ENCODE results near the gene P2RY2. TPM values are rescaled to one million over a fixed set of nuclear protein-coding genes. Genes with fewer than 3 reads are reported as not detected.

Gene P2RY2
- total and polyA plus RNA-seq, 9 of the 15 experiments (the other 6 are each of a cell fraction or from before 2014, with no cell fraction given), result not detected

- TF ChIP-seq GATAD2B (IDR thresholded peaks at IDR 0.05; ENCODE audit: borderline replicate concordance), result no peak
Measured at GRCh38 chr11:73234471-73235181, 16.5 kb downstream of the P2RY2 start (continued).

GRCh38 chr11:73235236-73235786 is 17.2 kb downstream of the P2RY2 start:
- no peak overlapping the region; a peak in 1 of 4 replicates for H3K9ac ChIP-seq (ENCODE audit: insufficient read depth in 1 of 2, low read depth in 2 of 2, low read length in 2 of 2)
- intact Hi-C loops (cut with micrococcal nuclease), result no loop called here
- in situ Hi-C loops (cut with MboI), result loop anchor here (5.0 kb wide), 2 partner anchors 48 to 508 kb away; no protein-coding TSS in a partner anchor
- H3K36me3 ChIP-seq (ENCODE audit: control insufficient read depth, insufficient read depth, low read length), result no peaks in the 10 kb centered on the region
- H3K9me1 ChIP-seq (ENCODE audit: control insufficient read depth, insufficient read depth, low read length), result no peaks in the 10 kb centered on the region
- DNase-seq (ENCODE audit: extremely low read depth in 1 of 4, low spot score in 3 of 4), result no peak
- no peak overlapping the region for H3K27ac ChIP-seq (ENCODE audit: extremely low read depth, low read depth, low read length)
- ATAC-seq, result no peak
- no peak overlapping the region for H3K4me2 ChIP-seq (ENCODE audit: insufficient read depth, low read length)
- WGBS (ENCODE audit: insufficient coverage, low coverage, missing lambda C conversion rate), result 29% methylated on average over 8 of the region's 8 CpGs
- no peak overlapping the region for H3K4me3 ChIP-seq
- H3K9me3 ChIP-seq (replicated peaks; ENCODE audit: control insufficient read depth, insufficient read depth, low read depth, low read length), result no peaks in the 10 kb centered on the region
- peaks cover 6 to 57% of the 10 kb centered on the region in 2 experiments; a peak in 3 of 5 replicates for H3K27me3 ChIP-seq (ENCODE audit: control insufficient read depth in 2 of 2, insufficient read depth in 2 of 2, low read length in 2 of 2)
- POLR2A ChIA-PET, result interaction anchor here (0.8 kb wide), 1 partner anchor 18 kb away, joined by 3 read pairs; no protein-coding TSS in a partner anchor
- FAIRE-seq, result no peak
- H2AFZ ChIP-seq (ENCODE audit: low read depth, low read length), result no peak overlapping the region
- H3K4me1 ChIP-seq (replicated peaks in 1 of 2; ENCODE audit: control insufficient read depth in 2 of 2, insufficient read depth in 2 of 2, low read length in 2 of 2), result peaks cover 0 to 12% of the 10 kb centered on the region in 2 experiments; a peak in 2 of 5 replicates
- H4K20me1 ChIP-seq (replicated peaks; ENCODE audit: control insufficient read depth, insufficient read depth, low read length), result no peaks in the 10 kb centered on the region
- no peaks in the 10 kb centered on the region for H3K79me2 ChIP-seq (ENCODE audit: control insufficient read depth, insufficient read depth, low read length)
- no TSS peak for BruUV-seq (replicated peaks)
- CTCF ChIA-PET (ENCODE audit: low intra/inter-chr PET ratio), result no interaction called here
- TF ChIP-seq RBM14 (IDR thresholded peaks at IDR 0.05; ENCODE audit: borderline replicate concordance, insufficient read depth, low read depth, low read length) (no peak), TRIM28 (IDR thresholded peaks at IDR 0.05) (no peak), ZSCAN32 (CRISPR knock-in tag; IDR thresholded peaks at IDR 0.05) (no peak), ETV6 (IDR thresholded peaks at IDR 0.05; ENCODE audit: borderline replicate concordance in 1 of 2, low read depth in 2 of 2, low read length in 1 of 2) (no peak), ETV6 (CRISPR knock-in tag; IDR thresholded peaks at IDR 0.05; ENCODE audit: borderline replicate concordance) (no peak), ZKSCAN3 (CRISPR knock-in tag; IDR thresholded peaks at IDR 0.05) (no peak), IRF2 (CRISPR knock-in tag; IDR thresholded peaks at IDR 0.05) (no peak), ZNF12 (CRISPR knock-in tag; IDR thresholded peaks at IDR 0.05) (no peak), CREB1 (IDR thresholded peaks at IDR 0.05) (no peak), CREB1 (CRISPR knock-in tag; IDR thresholded peaks at IDR 0.05) (no peak), PCBP1 (IDR thresholded peaks at IDR 0.05; ENCODE audit: low read depth, low read length, poor library complexity, severe bottlenecking) (no peak), RERE (CRISPR knock-in tag; IDR thresholded peaks at IDR 0.05; ENCODE audit: borderline replicate concordance) (no peak), FOXP1 (CRISPR knock-in tag; IDR thresholded peaks at IDR 0.05) (no peak), PML (IDR thresholded peaks at IDR 0.05; ENCODE audit: low read length) (no peak), SMAD1 (IDR thresholded peaks at IDR 0.05; ENCODE audit: low read depth, low read length, partially characterized antibody) (no peak), SUPT5H (IDR thresholded peaks at IDR 0.05) (no peak)

Data from K562 (cell line).